GM23248 (cell line): ENCODE results near the gene TTC21B.

Experiments
- EZH2 ChIP-seq: fragments of 200-600 bp; sonication (generic); IDR thresholded peaks from 2 replicates; pipeline ENCODE4 v1.6.1; 2018; ENCODE audit warnings: antibody characterized with exemption, mild to moderate bottlenecking; ENCODE audit not compliant: insufficient read depth, poor library complexity, severe bottlenecking
- EZH2phosphoT487 ChIP-seq: fragments of 200-600 bp; sonication (generic); IDR thresholded peaks from 2 replicates; pipeline ENCODE4 v1.6.1; 2018; ENCODE audit warnings: antibody characterized with exemption, moderate library complexity, mild to moderate bottlenecking, low read depth; ENCODE audit not compliant: insufficient read depth

DNA sequence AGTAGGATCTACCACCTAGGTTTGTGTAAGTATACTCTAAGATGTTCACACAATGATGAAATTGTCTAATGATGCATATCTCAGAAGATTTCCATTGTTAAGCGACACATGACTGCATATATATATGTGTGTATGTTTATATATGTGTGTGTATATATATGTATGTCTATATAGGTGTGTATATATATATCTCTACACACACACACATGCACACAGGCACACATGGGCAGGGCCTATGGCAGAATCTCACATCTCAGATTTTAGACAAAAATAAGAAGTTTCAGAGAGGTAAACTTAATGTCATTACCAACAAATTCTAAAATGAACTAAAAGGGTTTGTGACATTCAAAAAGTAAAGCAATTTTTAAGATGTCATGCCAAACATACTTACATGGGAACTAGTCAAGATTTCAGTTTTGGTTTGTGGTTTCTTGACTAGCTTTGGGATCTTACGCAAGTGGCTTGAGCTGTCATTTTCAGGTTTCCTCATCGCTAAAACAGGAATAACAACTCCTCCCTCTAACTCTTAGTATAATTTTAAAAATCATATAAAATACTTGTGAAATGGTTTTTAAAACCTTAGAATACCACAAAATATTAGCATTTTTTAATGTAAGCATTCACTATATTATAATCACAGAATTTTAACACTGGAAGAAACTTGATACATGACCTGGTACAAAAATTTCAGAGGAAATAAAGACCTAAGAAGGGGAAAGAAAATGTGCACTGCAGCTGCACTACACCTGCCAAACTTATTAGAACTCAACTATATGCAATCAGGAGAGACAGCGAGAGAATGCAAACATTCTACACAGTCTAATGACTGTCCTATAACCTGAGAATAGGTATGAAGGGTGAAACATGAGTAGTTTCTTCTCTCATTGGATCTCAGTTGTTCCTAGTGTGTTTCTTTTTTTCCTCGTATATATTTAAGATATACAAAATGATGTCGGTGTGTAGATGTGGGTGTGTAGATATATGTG, 75.7 kb downstream of the TTC21B start:
- TF ChIP-seq EZH2 (no peak), EZH2phosphoT487 (no peak)
